Stimulated activated naive CD8-positive, alpha-beta T cell treated with anti-CD3 and anti-CD28 coated beads, Interleukin-15, Interleukin-2, amounts not matched to agents 100 U/mL and 50 U/mL, for 24 hours (primary cell): ENCODE data around the gene FAM118B.
"Not testable (repeated sequence)": the region's sequence is repeated elsewhere in the genome, so short reads cannot be mapped to it uniquely, and the experiment has no call there.

ENCODE experiments used
- ATAC-seq: fragments of 150-1000 bp; cut with Tn5 transposase; one replicate; pipeline ENCODE4 v1.10.0; 2021
- DNase-seq: peaks from one replicate; pipeline ENCODE4 v3.0.0; 2021

The FAM118B gene

DNA sequence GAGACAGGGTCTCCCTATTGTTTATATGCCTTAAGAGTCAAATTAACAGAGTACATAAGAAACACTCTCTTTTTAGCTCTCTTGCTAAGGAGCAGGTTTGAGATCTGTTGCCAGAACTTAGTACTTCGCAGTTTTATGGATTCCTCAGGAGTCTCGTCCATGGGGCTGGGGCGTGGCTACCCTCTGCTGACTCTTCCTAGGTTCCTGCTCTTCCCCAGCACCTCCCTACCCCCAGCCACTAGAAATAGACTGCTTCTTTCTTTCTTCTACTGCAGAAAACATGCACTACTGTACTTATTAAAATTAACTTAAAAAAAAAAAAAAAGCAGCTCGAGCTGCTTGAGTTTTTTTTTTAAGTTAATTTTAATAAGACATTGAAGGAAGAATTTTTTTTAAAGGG is 8.0 kb downstream of the FAM118B start:
- DNase-seq (no peak), ATAC-seq (no peak)

- DNase-seq (no peak), ATAC-seq (no peak)
These were observed 13.2 kb downstream of the FAM118B start for GRCh38 chr11:126224647-126225294.

- DNase-seq (no peak), ATAC-seq (no peak)
These were observed 13.7 kb downstream of the FAM118B start for GRCh38 chr11:126225295-126225665.

DNA sequence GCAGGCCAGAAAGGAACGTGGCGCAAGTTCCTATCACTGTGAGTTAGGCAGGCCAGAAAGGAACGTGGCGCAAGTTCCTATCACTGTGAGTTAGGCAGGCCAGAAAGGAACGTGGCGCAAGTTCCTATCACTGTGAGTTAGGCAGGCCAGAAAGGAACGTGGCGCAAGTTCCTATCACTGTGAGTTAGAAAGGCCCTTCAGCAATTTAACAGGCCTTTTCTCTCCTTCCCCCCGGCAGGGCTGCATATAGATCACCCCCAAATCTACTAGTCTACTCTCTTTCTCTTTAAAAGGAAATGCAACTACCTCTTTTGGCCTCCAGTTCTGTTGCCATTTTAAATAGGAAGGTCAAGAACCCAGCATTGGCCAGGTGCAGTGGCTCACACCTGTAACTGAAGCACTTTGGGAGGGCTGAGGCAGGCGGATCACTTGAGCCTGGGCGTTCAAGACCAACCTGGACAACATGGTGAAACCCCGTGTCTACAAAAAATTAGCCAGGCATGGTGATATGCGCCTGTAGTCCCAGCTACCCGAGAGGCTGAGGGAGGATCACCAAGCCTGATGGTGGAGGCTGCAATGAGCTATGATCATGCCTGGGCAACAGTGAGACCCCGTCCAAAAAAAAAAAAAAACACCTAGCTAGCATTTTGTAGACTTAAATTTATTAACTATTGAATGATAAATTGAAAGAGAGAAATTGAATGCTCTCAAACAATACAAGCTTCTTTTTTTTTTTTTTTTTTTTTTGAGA is 14.9 kb downstream of the FAM118B start:
- no peak for DNase-seq
- no peak for ATAC-seq

DNA sequence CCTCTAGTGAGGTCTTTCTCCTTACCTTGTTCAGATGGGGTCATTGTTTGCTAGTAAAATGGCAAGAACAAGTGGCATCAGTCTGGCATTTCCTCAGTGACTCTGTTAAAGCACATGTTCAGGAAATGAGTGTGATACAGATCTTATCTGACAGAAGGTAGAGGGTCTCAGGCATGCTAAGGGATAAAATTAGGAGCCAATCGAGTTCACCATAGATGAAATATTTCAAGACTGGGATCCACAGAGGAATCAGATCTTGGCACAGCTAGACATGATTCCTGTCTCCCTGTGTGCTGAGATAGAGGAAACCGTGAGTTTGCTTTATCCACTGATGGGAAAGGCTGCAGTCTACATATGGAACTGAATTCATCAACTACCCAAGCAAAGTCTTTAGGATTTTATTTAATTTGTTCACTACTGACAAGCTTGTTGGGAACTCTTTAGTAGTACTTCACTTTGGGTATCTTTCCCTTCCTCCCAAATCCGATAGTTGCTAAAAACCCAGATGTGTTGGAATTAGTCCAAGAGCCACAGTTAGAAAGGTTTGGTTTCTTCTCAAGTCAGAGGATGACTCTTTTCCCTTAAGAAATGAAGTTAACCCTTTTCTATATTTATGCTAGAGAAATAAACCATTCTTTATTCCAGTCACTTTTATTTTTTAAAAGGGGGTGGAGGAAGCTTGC is 18.4 kb downstream of the FAM118B start:
- ATAC-seq (no peak), DNase-seq (no peak)

GRCh38 chr11:126231725-126232459 is 20.3 kb downstream of the FAM118B start:
- no peak for ATAC-seq
- DNase-seq, result no peak

DNA sequence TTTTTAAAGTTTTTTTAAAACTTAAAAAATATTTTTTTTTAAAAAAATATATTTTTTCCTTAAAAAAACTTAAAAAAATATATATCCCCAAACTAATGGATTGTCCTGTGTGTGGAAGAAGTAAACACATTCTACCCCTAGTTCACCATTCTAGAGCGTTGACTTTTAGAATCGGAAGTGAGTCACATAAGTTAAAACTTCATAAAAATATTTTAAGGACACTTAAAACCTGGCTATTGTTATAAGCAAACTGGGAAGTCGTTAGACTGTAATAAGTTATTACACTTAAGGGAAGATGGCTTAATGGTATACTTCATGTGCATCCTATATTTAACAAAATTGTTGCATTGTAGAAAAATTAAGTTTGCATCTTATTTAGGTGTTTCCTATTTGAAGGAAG is 21.1 kb downstream of the FAM118B start:
- ATAC-seq (no peak), DNase-seq (no peak)

DNA sequence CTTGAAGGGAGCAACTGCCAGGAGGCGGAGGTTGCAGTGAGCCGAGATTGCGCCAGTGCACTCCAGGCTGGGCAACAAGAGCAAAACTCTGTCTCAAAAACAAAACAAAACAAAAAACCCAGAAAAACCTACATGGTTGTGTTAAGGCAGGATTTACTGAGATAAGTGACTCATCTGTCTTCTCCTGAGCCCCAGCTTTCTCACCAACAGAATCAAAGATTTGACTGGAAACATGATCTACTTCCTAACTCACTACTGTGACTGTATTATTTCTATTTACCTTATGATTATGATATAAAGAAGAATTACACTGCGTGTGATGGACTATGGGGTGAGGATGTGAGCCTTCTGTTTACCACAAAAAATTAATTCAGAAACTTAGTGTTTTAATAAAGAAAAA is 21.8 kb downstream of the FAM118B start:
- ATAC-seq, result no peak
- DNase-seq, result no peak

DNA sequence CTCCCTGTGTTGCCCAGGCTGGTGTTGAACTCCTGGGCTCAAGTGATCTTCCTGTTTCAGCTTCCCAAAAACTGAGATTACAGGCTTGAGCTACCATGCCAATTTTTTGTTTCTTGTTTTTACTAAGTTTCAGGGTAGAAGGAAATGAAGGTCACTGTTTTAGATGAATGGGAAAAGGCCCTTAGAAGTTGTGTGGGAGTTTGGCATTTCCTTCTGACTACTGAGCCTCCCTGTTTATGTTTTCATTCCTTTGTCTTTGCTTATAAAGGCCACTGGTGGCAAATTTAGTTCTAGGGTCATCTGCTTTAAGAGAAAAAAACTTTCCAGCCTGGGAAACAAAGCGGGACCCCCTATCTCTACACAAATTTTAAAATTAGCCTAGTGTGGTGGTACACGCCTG is 35.1 kb downstream of the FAM118B start:
- ATAC-seq (no peak), DNase-seq (no peak)

- ATAC-seq, result no peak
These were observed 41.7 kb downstream of the FAM118B start for GRCh38 chr11:126253265-126253664.

GRCh38 chr11:126254819-126255218 is 43.2 kb downstream of the FAM118B start:
- no peak for ATAC-seq

More at GRCh38 chr11:126253265-126253664, 41.7 kb downstream of the FAM118B start:
- DNase-seq, result no peak

DNA sequence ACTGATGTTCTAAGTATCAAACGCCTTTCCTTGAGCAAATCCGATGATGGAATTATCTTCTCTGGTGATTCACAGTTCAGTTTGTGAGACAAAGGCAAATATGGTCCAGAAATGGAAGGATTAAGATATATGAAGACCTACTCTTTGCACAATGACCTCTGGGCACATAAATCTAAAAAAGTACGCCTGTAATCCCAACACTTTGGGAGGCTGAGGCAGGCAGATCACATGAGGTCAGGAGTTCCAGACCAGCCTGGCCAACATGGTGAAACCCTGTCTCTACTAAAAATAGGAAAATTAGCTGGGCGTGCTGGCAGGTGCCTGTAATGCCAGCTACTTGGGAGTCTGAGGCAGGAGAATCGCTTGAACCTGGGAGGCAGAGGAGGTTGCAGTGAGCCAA is 43.9 kb downstream of the FAM118B start:
- not testable (repeated sequence) for DNase-seq, ATAC-seq

More at GRCh38 chr11:126254819-126255218, 43.2 kb downstream of the FAM118B start:
- no peak for DNase-seq

DNA sequence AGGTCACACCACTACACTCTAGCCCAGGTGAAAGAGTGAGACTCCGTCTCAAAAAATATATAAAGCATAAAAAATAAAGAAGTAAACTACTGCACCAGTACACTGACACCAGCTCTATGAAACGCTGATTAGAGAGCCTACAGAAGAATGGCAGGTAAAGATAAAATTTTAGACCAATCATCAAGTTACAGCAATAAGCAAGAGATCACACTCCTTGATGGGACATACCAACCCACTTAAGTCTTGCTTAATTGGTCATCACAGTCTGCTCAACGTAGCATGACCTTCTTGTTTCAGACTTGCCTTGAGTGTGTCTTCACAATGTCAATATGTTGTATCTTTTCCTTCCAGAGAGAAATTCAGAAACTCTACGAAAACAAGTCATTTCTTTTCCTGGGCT is 44.6 kb downstream of the FAM118B start:
- no peak for DNase-seq
- no peak for ATAC-seq

- DNase-seq (no peak), ATAC-seq (no peak)
These were observed 45.6 kb downstream of the FAM118B start for GRCh38 chr11:126257144-126257543.

DNA sequence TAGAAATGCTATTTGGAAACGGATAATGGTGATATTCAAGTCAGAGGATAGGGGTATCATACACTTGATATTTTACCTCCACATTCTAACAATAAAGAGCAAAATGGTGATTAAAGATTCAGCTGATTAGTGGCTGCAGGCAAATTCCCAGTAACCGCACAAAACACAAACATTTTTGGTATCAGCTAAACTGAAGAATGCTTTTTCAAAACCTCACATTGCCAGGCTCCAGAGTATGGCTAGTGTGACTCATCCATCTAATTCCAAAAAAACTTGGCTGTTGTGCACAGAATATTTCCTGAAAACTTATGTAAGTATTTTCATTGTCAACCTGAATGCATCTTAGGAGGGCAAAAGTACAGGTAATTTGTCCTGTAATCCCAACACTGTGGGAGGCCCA is 46.2 kb downstream of the FAM118B start:
- no peak for ATAC-seq
- no peak for DNase-seq

DNA sequence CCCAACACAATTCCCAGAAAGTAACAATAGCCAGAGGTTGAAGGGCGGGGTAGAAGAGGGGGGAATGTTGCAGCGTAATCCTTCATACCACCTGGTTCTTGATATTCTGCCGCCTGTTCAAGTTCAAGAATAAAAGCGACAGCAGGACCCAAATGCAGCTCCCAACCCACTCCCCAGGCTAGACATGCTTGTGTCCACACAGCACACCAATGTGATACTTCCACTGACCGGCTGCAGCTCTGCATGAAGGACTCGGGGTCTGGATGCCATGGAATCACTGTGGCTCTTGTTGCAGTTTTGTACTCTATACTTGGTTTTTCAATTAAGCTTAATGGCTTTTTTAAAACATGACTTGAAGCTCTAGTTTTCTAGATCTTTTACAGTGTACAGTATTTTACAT is 50.6 kb downstream of the FAM118B start:
- no peak for DNase-seq

GRCh38 chr11:126263489-126263888 is 51.9 kb downstream of the FAM118B start:
- ATAC-seq (no peak), DNase-seq (no peak)

More for the DNA sequence above, 50.6 kb downstream of the FAM118B start:
- ATAC-seq, result no peak

DNA sequence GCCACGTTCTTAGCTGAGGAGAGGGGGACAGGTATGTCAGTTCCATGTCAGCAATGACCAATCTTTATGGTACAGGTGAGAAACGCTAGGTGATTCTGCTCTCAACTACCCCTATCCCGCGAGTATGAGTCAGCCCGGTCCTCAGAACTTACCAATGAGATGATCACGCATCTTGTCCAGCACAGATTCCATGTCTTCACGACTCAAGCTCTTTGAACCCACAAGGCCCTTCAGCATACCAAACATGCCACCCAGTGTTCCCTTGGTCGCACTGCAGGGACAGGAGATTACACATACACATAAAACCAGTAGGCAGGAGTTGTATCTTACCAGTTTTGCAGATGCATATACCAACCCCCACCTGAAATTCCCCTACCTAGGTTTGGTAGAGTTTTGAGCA is 54.2 kb downstream of the FAM118B start:
- no peak for ATAC-seq
- DNase-seq, result no peak

DNA sequence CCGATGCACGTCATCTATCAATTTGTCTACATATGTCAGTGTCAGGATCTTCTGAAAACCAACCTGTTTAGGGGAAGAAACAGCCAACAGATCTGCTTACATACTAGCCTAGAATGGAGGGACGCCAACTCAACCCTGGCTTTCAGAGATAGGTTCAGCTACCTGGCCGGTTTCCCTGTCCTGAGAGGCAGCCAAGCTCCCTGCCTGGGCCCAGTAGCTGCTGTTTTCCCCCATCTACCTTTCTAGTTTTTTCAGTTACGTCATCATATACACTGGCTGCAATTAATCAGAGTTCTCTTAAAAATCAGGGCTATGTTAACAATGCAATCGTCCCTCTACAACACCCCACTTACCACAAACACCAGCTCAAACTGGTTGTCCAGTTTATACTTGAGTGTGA is 56.1 kb downstream of the FAM118B start:
- DNase-seq (no peak), ATAC-seq (no peak)

DNA sequence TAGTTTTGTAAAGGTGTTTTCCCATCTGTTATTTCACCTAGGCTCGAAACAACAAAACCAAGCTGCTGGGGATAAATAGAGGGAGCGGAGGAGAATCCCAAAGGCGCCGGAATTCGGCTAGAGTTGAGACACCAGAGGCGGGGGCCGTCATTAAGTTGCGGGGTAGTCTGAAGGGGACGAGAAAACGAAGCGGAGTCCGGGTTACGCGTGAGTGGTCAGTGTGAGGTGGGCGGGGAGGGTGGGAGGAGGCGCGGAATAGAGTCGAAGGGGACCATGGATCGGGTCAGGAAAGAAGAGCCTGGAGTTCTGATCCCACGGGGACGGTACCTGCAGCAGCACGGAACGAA is 56.8 kb downstream of the FAM118B start:
- DNase-seq (no peak), ATAC-seq (no peak)

DNA sequence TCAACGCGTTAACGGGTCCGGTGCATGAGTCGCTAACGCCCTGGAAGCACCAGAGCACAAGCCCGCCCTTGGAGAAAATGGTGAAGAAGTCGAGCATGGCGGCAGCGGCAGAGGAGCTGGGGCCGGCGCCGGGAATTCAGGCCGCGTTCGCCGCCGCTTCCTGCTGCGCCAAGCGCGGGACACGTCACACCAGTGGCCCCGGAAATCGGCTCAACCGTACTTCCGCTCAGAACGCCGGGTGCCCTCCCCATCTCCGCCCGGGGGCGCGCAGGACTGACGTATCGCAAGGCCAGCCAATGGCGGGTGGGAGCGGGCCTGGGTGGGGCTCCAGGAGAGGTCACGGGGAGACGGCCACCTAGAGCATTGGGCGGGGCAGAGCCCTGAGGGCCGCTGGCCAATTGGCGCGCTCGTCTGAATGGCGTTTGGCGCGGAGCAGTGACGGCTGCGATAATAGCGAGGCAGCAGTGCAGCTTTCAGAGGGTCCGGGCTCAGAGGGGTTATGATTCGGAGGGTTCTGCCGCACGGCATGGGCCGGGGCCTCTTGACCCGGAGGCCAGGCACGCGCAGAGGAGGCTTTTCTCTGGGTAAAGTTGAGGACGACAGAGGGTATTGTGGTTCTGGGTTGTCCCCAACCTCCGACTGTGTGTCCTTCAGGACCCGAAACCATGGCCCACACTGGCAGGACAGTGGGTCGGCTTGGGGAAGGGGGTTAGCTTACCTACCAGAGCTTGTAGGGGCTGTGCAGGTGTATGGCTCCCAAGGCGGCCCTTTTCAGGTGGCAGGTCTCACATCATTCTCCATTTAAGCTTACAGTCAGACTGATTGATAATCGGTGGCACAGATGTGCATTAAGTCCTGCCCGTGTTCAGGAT is 57.4 kb downstream of the FAM118B start, which contains the start of the genes FOXRED1 and SRPRA:
TSS of gene FOXRED1 (plus strand) at position 447 of the 872 bp plus-strand sequence. CDS start at position 500, 53 bp downstream.
TSS of gene SRPRA (minus strand) at position 188 of the 872 bp plus-strand sequence. CDS start at position 97, 91 bp downstream.
- ATAC-seq (peak; percentile 99), DNase-seq (peak; percentile 100)
